ENCODE data around the gene OR10W1. TPM values are rescaled to one million over a fixed set of nuclear protein-coding genes. Genes with fewer than 3 reads are reported as not detected.

The OR10W1 gene
- total RNA-seq, 1 experiment from 2014 or later: not detected

DNA sequence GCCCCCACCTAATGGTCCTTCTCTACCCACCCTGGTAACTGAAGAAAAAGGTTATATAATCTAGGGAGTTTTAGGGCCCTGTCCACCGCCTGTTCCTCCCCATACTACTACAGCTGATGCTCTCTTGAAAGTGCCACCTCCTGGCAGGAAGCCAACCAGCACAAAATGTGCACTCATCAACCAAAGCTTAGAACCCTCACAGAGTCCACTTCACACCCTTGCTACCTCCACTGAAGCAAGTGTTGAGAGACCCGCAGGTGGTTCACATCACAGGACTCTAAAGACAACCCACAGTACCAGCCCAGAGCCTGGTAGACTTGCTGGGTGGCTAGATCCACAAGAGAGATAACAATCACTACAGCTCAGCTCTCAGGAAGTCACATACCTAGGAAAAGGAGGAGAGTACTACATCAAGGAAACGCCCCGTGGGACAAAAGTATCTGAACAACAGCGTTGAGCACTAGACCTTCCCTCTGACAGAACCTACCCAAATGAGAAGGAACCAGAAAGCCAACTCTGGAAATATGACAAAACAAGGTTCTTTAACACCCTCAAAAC lies 17.5 kb upstream of the OR10W1 start:
- H3K4me1 ChIP-seq (ENCODE audit: insufficient read depth, low read length, poor library complexity, severe bottlenecking): no peaks in the 10 kb centered on the region
- no peaks in the 10 kb centered on the region for H3K27me3 ChIP-seq (replicated peaks; ENCODE audit: insufficient read depth, low read depth, low read length, poor library complexity)
- intact Hi-C loops (cut with micrococcal nuclease; ENCODE audit: unreplicated experiment): loop anchor here (5.0 to 10.0 kb wide), 2 partner anchors 531 to 938 kb away; partner anchors contain the start of gene BTBD18
- BruUV-seq (replicated peaks): no TSS peak
- TF ChIP-seq, protein P1, sequence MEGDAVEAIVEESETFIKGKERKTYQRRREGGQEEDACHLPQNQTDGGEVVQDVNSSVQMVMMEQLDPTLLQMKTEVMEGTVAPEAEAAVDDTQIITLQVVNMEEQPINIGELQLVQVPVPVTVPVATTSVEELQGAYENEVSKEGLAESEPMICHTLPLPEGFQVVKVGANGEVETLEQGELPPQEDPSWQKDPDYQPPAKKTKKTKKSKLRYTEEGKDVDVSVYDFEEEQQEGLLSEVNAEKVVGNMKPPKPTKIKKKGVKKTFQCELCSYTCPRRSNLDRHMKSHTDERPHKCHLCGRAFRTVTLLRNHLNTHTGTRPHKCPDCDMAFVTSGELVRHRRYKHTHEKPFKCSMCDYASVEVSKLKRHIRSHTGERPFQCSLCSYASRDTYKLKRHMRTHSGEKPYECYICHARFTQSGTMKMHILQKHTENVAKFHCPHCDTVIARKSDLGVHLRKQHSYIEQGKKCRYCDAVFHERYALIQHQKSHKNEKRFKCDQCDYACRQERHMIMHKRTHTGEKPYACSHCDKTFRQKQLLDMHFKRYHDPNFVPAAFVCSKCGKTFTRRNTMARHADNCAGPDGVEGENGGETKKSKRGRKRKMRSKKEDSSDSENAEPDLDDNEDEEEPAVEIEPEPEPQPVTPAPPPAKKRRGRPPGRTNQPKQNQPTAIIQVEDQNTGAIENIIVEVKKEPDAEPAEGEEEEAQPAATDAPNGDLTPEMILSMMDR (conservative IDR thresholded peaks at IDR 0.05; ENCODE audit: low read depth, low read length): no peak
- no peak for TF ChIP-seq EZH2 (IDR thresholded peaks at IDR 0.05; ENCODE audit: borderline replicate concordance, low read depth, low read length, poor library complexity, severe bottlenecking)
- no peaks in the 10 kb centered on the region for H3K9me3 ChIP-seq (ENCODE audit: low read depth, low read length, poor library complexity, severe bottlenecking)
- no peak for DNase-seq (ENCODE audit: low spot score)
- CTCF ChIA-PET: interaction anchor here (0.5 to 0.9 kb wide), 3 partner anchors 9 to 468 kb away, joined by 3 to 14 read pairs (median 4); no protein-coding TSS in a partner anchor
- no peak overlapping the region for H3K4me3 ChIP-seq (ENCODE audit: low read depth, low read length, poor library complexity, severe bottlenecking)
- POLR2A ChIA-PET (ENCODE audit: low non-redundant PET): interaction anchor here (0.6 to 0.7 kb wide), 2 partner anchors 9 to 476 kb away, joined by 3 to 6 read pairs; no protein-coding TSS in a partner anchor
- no peak overlapping the region for H3K27ac ChIP-seq (ENCODE audit: low read depth, low read length, poor library complexity, severe bottlenecking)
- H3K36me3 ChIP-seq (ENCODE audit: insufficient read depth, low read length, poor library complexity, severe bottlenecking): no peaks in the 10 kb centered on the region

DNA sequence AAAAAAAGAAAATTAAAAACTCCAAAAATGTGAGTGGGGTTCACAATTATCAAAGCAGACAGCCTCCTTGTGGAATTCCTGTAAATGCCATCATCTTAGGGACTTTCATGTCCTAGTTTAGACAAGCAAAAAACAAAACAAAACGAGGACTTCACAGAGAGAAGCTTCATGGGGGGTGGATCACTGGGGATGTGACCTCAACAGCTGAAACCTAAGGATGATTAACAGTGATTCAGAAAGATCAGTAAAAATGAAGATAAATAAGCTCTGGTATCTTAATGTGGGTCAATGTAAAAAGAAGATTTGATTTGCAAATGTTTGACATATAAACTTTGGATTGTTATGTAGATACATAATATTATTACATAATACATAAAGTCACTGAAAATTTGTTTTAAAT lies 8.1 kb upstream of the OR10W1 start:
- no TSS peak for BruUV-seq (replicated peaks)
- POLR2A ChIA-PET (ENCODE audit: low non-redundant PET): interaction anchor here (0.6 kb wide), 1 partner anchor 10 kb away, joined by 3 read pairs; no protein-coding TSS in a partner anchor
- no peak for TF ChIP-seq EZH2 (IDR thresholded peaks at IDR 0.05; ENCODE audit: borderline replicate concordance, low read depth, low read length, poor library complexity, severe bottlenecking)
- TF ChIP-seq, protein P1 (conservative IDR thresholded peaks at IDR 0.05; ENCODE audit: low read depth, low read length): no peak
- CTCF ChIA-PET: interaction anchor here (0.9 kb wide), 1 partner anchor 10 kb away, joined by 3 read pairs; no protein-coding TSS in a partner anchor
- intact Hi-C loops (cut with micrococcal nuclease; ENCODE audit: unreplicated experiment): no loop called here
- no peak overlapping the region for H3K4me3 ChIP-seq (ENCODE audit: low read depth, low read length, poor library complexity, severe bottlenecking)
- no peak for DNase-seq (ENCODE audit: low spot score)
- H3K4me1 ChIP-seq (ENCODE audit: insufficient read depth, low read length, poor library complexity, severe bottlenecking): no peaks in the 10 kb centered on the region
- H3K27ac ChIP-seq (ENCODE audit: low read depth, low read length, poor library complexity, severe bottlenecking): no peak overlapping the region
- no peaks in the 10 kb centered on the region for H3K9me3 ChIP-seq (ENCODE audit: low read depth, low read length, poor library complexity, severe bottlenecking)
- no peaks in the 10 kb centered on the region for H3K36me3 ChIP-seq (ENCODE audit: insufficient read depth, low read length, poor library complexity, severe bottlenecking)
- H3K27me3 ChIP-seq (replicated peaks; ENCODE audit: insufficient read depth, low read depth, low read length, poor library complexity): no peaks in the 10 kb centered on the region

DNA sequence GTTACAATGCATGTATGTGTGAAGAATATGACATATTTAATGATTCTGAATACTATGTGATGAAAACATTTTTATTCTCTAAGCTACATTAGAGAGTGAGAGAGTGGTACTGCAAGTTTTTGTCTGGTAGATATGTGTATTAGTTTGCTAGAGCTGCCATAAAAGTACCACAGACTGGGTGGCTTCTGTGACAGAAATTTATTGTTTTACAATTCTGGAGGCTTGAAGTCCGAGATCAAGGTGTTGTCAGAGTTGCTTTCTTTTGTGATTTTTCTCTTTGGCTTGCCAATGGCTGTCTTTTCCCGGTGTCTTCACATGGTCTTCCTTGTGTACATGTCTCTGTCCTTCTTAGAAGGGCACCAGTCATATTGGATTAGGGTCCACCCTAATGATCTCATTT lies 6.9 kb upstream of the OR10W1 start:
- POLR2A ChIA-PET (ENCODE audit: low non-redundant PET): no interaction called here
- no peaks in the 10 kb centered on the region for H3K36me3 ChIP-seq (ENCODE audit: insufficient read depth, low read length, poor library complexity, severe bottlenecking)
- BruUV-seq (replicated peaks): no TSS peak

More for the DNA sequence above, 6.9 kb upstream of the OR10W1 start:
- Histone ChIP-seq H3K4me3 (ENCODE audit: low read depth, low read length, poor library complexity, severe bottlenecking) (no peak overlapping the region), H3K4me1 (ENCODE audit: insufficient read depth, low read length, poor library complexity, severe bottlenecking) (no peaks in the 10 kb centered on the region), H3K27me3 (replicated peaks; ENCODE audit: insufficient read depth, low read depth, low read length, poor library complexity) (no peaks in the 10 kb centered on the region), H3K9me3 (ENCODE audit: low read depth, low read length, poor library complexity, severe bottlenecking) (no peaks in the 10 kb centered on the region), H3K27ac (ENCODE audit: low read depth, low read length, poor library complexity, severe bottlenecking) (no peak overlapping the region)
- TF ChIP-seq EZH2 (IDR thresholded peaks at IDR 0.05; ENCODE audit: borderline replicate concordance, low read depth, low read length, poor library complexity, severe bottlenecking): no peak
- TF ChIP-seq, protein P1 (conservative IDR thresholded peaks at IDR 0.05; ENCODE audit: low read depth, low read length): no peak
- CTCF ChIA-PET: no interaction called here
- DNase-seq (ENCODE audit: low spot score): no peak
- intact Hi-C loops (cut with micrococcal nuclease; ENCODE audit: unreplicated experiment): no loop called here

All from A673 (cell line).